ENCODE measurements around the gene SLC25A39.

SLC25A39 gene

DNA sequence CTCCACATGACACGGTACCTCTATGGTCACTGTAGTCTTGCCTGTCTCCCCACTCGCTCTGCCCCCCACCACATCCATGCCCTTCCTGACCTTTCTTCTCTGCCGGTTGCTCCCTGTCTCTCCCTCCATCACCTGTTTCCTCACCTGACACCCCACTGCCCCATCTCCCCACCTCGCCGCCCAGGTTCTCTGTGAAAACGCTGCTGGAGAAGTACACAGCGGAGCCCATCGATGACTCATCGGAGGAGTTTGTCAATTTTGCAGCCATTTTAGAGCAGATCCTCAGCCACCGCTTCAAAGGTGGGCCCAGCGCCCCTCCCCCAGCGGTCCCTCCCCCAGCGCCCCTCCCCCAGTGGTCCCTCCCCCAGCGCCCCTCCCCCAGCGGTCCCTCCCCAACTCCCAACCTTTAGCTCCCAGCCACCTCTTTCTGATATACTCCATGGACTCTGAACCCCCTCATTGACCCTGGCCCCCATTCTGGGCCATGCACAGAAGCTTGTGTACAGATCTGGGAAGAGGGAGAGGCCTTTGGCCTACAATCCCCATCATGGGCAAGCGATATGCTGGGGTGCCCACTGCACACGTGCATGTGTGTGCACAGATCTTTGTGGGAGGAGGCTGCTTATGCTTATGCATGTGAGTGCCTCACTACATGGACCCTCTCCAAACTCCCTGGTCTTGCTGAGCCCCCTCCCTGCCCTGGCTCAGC lies 12.1 kb downstream of the SLC25A39 start:
- no peak for DNase-seq (ENCODE audit: low read depth)

DNA sequence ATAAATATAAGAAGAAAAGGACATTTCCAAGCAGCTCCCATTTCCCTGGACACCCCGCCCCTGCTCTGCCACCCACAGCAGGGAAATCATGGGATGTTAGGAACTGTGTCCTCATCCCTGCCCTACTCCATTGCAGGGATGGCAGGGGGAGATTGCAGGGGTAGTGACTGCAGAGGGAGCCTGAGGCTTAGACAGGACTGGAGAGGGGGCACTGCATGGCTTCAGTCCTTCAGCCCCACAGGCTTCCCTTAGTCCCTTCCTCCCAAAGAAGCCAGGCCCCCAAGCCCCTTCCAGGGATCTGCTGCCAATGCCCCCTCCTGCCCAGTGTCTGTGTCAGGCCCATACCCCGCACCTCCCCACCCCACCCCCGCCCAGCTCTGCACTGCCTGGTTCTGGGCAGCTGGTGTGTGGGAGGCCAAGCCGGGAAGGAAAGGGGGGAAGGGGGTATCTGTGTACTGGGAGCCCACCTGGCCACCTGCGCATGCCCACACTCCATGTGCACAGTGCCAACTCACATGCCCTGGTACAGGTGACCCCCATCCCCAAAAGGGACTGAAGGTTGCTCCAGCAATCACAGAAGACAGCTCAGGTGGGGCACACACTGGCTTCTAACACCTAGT lies 13.0 kb downstream of the SLC25A39 start:
- no peak for DNase-seq (ENCODE audit: low read depth)

DNA sequence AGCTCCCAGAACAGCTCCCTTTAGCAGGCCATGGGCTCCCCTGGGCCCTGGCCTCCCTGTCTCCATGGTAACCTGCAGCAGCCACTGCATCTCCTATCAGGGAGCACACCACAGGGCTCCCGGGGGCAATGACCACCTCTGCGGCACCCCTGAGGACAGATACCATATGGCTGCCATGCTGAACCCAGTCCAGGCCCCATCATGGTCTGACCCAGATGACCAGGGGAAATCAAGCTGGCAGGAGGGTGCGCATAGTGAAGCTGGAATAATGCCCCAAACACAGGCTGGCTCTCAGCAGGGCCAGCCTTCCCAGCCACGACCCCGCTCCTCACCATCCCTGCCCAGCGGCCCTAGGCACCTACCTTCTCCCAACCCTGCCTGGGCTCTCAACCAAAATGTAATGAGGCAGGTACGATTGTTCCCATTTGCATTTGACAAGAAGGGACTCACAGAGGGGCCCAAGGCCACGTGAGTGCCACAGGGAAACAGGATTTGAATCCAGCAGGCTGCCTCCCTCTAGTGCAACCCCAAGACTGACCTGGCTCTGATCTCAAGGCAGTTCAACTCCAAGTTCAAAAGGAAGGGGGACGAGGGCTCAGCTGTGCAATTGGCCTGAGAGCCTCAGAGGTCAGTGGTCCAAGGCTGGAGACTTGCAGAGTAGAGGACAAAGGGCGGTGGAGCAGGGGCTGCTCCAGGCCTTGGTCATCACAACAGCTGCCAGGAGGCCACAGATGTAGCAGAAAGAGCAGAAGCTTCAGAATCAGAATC lies 13.8 kb downstream of the SLC25A39 start:
- DNase-seq (ENCODE audit: low read depth) = no peak

DNA sequence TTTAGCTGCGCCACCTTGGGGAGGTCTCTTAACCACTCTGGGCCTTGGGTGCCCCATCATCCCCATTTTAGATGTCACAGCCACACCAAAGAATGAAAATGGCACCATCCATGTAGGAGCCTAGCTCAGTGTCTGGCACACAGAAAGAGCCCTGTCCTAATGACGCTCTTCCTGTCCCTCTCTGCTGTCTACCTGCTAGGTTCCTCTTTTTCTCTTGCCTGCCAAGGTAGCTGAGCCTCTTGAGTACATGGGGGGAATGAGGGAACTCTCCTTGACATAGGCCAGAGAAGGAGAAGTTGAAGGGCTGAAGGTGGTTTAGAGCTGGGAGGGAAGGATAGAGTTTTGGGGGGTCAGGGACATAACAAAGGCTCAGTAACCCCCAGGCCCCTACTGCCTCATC lies 14.4 kb downstream of the SLC25A39 start:
- DNase-seq (ENCODE audit: low read depth) = no peak

DNA sequence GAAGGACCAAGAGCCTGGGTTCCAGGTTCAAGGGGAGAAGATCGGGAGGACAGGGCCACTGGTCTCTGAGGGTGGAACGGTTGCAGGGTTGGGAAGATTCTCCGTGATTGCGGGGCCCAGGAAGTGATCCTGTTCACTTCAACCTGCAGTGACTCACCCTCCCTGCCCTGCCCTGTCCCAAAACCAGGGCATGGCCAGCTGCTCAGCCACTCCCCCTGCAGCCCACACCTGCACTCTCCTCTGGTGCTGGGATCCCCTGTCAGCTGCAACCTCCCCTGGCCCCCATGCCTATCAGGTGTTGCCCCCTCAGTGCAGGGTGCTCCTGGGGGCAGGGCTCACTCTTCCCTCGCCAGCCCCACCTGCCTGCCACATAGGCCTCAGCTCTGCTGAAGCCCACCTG lies 15.2 kb downstream of the SLC25A39 start:
- no peak for DNase-seq (ENCODE audit: low read depth)

DNA sequence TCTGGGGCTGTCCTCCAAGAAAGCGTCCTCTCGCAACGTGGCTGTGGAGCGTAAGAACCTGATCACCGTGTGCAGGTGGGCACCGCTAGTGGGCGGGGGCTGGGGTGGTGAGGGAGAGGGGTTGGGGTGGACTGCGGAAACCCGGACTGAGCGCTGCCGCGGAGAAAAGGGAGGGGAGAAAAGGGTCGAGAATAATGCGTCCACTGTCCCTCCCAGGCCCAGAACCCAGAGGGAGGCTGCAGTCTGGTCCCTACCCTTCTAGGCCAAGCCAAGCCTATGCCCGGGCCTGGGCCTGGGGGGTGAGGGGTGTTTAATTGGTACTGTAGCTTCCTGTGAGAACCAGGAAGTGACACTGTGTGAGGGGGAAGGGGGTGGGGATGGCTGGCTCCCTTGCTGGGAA lies 15.8 kb downstream of the SLC25A39 start:
- DNase-seq (ENCODE audit: low read depth) = no peak

DNA sequence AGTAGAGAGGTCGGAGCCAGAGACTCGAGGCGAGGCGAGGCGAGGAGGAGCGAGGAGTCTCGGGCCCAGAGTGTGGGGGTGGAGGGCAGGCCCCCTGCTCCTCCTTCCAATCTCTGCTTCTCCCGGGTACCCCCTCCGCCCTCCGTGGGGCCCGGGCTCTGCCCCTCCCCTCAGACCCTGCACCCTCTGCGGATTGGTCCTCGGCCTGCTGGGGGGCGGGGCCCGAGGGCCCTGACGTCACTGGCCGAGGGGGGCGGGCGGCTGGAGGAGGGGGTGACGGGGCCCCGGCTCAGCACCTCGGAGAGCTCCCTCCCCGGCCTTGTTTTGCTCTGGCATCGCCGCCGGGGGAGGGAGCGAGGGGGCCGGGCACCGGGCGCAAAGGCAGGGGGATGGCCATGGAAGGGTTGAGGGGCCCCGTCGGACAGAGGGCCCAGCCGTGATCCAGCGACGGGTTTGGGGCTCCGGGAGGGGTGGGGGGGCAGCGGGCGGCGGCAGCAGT lies 16.3 kb downstream of the SLC25A39 start, which contains the start of gene RUNDC3A:
RUNDC3A (plus strand) TSS at position 282 of the 499 bp plus-strand sequence. CDS start 232 bp downstream, outside the sequence.
- peak; percentile 79 for DNase-seq (ENCODE audit: low read depth)

DNA sequence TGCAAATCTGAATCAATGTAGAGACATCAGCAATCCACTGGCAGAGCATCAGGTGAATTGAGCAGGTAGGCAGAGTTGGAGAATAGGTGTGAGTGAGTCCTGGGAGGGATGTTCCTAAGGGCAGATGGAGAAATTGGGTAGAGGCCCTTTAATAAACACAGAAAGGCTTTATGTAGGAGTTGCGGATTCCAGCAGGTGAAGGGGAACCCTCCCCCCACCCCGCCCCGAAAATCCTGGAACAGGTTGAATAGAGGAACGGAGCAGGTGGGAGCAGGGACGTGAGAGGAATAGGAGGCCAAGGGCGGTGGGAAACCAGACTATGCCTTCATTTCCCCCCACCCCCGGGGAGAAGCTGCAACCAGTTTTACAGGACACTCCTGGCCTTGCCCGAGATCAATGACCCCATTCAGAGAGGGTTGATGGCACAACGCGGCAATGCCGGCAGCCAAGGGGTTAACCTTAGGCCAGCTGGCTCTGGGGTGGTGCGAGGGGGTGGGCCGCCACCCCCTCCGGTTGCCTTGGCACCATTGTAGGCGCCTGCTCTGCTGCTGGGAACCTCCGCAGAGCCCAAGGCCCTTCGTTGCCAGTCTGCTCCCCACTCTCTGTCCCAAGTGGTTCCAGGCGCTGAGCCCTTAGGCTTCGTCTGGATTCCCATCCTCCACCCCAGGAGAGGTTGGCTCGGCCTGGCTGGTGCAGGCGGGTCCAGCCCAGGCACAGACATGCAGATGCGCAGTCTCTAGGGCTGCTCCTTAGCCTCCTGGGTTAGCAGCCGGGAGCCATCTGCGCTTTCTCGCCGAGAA lies 17.0 kb downstream of the SLC25A39 start:
- no peak for DNase-seq (ENCODE audit: low read depth)

DNA sequence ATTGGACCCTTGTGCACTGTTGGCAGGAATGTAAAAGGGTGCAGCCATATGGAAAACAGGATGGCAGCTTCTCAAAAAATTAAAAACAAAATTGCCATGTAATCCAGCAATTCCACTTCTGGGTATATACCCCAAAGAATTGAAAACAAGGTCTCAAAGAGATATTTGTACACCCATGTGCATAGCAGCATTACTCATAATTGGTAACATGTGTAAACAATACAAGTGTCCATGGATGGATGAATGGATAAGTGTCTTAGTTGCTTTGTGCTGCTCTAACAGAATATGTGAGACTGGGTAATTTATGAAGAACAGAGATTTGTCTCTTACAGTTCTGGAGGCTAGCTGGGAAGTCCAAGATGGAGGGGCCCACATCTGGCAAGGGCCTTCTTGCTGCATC lies 20.0 kb downstream of the SLC25A39 start:
- no peak for DNase-seq (ENCODE audit: low read depth)

DNA sequence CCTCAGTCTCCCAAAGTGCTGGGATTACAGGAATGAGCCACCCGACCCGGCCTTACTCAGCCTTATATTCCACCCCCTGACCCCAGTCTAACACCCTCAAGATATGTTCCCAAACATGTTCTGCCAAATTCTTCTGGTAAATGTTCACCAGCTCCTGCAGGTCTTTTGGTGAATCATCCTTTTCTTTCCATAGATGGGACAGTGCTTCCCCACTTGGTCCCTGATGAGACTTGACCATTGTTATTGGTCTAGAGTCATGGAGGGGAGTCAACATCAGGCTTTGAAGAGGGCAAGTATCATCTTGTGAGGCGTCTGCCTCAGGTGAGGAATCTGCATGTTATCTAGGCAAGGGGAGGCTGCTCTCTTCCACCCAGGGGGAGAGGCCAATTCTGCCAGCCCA lies 26.6 kb downstream of the SLC25A39 start:
- no peak for DNase-seq (ENCODE audit: low read depth)

DNA sequence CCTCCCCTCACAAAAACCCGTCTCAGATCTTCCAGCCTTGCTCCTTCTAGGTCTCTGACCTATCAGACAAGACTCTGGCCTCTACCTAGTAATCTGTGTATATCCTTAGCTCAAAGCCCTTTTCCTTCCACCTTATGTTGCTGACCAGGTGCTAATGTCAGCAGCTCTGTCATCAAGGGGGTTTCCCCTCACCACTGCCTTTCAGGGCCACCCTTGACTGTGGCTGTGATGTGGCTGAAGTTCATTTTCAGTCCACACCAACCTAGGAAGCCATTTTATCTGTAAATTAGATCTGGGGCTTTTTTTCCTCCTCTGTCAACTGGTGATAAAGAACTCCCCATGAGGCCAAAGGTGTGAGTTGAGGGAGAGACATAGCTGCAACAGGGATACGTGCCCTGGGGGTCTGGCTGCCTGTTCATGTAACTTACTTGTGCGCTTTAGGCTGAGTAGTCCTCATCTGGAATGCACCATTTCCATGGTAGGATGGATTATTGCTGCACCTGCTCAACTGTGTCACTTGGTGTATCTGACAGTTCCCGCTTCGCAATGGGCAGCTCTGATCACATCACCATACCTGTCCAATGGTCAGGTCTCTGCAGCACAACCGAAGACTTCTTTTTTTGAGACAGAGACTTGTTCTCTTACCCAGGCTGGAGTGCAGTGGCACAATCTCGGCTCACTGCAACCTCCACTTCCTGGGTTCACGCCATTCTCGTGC lies 31.0 kb downstream of the SLC25A39 start:
- no peak for DNase-seq (ENCODE audit: low read depth)

DNA sequence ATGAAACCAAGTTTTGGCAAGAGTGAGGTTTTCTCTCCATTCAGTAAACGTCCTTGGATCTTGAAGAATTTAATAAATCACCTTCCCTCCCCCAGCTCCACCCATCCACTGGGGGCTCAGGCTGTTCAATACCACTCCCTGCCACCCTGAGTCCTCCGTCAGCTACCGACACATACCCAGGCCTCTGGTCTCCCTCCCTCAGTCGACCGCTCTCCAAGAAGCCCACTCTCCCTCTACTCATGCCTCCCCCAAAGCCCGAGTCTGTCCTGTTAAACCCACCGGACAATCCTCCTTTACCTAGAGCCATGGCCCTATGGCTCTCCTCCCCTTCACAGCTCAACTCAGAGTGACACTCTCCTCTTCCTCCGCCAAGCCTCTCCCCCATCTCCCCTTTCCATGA lies 37.0 kb downstream of the SLC25A39 start:
- no peak for DNase-seq (ENCODE audit: low read depth)

DNA sequence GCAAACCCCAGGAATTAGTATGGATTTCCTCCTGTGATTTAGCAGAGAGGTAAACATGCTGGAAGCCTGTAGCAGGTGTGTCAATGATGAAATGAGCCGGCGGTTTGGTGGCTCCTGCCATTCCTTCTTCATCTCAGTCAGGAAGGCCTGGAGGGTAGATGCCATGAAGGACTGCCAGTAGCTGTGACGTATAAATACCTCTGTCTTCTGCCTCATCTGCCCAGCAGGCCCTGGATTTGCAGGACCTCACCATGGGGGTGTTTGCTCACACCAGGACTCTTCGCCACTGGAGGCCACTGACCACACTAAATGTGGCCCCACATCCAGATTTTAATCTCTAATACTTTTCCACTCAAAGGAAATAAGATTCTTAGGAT lies 40.6 kb downstream of the SLC25A39 start:
- no peak for DNase-seq (ENCODE audit: low read depth)

DNA sequence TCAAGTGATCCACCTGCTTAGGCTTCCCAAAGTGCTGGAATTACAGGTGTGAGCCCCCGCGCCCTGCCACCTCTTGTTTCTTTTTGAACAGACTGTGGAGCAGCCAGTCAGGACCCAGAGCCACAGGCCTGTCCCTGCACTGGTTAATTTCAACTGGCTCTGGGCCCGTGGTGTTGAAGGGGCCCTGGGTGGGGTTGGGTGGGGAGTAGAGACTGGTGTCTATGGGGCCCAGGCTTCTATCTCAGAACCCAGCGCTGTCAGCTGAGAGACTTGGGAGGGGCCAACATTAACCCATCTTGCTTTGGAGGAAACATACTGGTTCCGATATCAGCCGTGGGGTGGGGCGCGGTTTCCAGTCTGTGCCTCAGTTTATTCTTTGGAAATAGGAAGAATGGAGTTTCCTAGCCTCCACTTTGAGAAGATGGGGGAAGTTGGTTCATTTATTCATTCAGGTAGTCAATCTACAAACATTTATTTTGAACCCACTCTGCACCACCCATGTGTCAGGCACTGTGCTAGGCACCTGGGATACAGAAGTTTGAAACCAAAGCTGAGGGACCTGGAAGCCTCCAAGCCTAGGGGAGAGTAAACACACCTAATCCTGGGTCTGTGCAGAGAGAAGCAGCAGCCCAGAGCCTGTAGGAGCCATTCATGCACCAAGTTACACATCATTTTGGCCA lies 41.1 kb downstream of the SLC25A39 start:
- no peak for DNase-seq (ENCODE audit: low read depth)

DNA sequence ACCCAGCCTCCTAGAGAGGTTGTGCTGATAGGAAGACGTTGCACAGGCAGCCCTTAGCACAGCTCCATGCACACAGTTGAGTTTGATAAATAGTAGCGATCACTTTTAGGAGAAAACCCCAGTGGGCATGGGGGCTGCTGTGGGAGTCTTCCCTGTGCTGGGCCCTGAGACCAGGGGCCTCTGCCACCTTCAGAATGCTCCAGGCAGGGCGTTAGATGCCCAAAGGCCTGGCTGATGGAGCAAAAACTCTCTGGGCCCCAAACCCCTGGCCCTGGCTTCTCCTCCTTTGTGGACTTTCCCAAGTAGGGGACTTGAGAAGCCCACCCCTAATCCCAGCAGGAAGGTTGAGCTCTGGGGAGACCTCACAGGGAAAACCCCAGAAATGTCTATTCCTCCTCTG lies 42.4 kb downstream of the SLC25A39 start:
- DNase-seq (ENCODE audit: low read depth) = no peak

DNA sequence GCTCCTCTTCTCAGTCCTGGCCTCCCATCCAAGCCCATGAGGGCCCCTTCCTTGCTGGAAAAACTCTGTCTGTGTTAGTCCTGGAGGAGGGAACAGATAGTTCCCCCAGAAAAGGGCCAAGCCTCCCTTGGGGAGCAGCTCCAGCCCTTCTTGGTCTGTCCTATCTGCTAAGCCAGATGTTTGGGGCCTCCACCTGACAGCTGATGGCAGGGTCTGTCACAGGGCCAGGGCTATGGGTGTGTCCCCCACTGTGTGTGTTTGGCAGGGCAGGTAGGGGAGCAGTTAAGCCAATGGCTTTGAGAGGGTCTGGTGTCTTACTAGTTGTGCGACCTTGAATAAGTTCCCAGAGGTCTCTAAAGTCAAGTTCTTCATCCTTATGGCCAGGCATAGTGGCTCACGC lies 43.1 kb downstream of the SLC25A39 start:
- DNase-seq (ENCODE audit: low read depth) = no peak

DNA sequence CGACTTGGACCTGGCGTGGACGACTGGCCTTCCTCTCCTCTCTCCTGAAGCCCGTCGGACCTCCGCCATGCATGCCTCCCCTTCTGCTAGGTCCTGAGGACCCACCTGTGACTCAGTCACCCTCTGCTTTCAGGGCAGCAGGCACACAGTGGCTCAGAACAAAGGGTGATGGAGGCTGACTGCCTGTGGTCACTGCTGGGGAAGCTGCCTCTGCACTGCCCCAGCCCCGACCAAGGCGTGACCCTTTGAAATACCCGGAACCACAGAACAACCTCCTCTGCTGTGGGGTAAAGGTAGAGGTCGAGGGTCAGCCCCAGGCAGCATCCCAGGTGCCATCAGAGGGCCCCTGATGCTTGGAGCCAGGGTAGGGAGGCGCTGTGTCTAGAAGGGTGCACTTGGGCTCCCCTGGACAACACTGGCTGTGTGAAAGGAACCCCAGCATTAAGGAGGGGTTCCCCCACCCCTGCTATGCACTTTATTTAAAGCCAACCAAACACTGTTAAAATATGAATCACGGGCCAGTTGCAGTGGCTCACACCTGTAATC lies 44.2 kb downstream of the SLC25A39 start:
- no peak for DNase-seq (ENCODE audit: low read depth)

DNA sequence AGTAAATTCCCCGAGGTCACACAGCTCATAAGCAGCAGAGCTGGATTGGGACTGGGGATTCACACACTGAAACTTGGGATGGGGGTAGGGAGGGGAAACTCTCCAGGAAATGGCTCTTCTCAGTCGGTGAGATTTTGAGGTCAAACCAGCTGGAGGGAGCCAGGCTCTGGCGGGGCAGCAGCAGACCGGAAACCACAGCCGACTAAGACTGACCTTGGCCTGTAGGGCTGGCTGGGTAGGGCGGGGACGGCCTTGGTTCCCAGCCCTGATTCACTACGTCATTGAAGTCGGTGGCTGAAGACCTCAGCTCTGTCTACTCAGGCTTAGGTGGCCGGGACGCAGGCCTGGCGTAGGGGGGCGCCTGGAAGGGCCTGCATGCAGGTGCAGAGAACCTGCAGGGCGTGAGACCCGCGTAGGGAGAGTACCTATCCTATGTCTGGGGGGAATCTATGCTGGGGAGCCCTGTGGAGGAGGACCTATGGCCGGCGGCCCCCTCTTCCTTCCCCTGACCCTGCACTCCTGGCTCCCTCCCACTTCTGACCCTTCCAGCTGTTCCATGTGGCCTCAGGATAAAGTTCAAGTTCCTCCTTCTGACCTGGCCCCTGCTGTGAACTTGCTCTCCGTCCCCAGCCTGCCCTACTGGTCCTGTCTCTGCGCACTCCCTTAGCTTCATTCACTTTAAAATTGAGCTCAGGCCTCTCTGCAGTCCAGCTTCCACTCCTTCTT lies 44.8 kb downstream of the SLC25A39 start:
- DNase-seq (ENCODE audit: low read depth) = no peak

DNA sequence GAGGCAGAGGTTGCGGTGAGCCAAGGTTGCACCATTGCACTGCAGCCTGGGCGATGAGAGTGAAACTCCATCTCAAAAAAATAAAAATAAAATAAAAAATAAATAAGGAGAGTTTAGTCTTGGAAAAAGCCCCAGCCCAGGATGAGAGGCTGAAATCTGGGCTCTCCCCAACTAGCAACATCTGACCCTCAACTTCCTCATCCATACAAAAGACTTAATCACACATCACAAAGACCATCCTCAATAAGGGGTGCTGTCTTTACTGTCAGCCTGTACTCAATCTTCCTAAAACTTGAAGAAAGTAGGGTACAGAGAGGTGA lies 45.3 kb downstream of the SLC25A39 start:
- no peak for DNase-seq (ENCODE audit: low read depth)

DNA sequence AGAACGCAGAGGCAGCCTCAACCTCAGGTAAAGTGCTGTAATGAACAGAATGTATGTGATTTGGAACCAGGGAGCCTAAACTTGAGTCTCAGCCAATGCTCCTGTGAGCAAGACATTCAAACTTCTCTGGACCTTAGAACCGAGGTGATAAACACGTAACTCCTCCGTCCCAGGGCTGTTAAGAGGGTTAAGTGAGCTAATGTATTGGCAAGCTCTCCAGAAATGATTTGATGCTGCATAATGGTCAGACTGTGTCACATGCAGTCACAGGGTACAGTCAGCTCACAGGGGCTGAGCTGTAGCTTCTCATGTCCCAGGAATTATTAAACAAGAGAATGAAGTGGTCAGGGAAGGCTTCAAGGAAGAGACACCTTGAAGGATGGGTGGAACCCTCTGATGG lies 46.6 kb downstream of the SLC25A39 start:
- DNase-seq (ENCODE audit: low read depth) = no peak

Data from stimulated activated CD8-positive, alpha-beta memory T cell treated with anti-CD3 and anti-CD28 coated beads, Interleukin-15, amount 100 ng/mL, for 24 hours (primary cell).